CD14-positive monocyte (primary cell): Measurements from ENCODE around the gene INCENP. TPM values are rescaled to one million over a fixed set of nuclear protein-coding genes. Genes with fewer than 3 reads are reported as not detected.

Source experiments
- DNase-seq, 3 donors: peaks; one replicate each; pipeline ENCODE4 v3.0.0-alpha.2; 2011 to 2022
- H2AFZ ChIP-seq: 2 replicates; pipeline ENCODE4 v1.6.0; 2012; ENCODE audit warnings: mild to moderate bottlenecking, low read depth, low read length, inconsistent platforms; ENCODE audit not compliant: insufficient read depth, poor library complexity, severe bottlenecking
- H3K27ac ChIP-seq, 2 donors: 1 replicate in 1 of 2; 2 replicates in 1 of 2; pipeline ENCODE4 v1.5.1; 2012 to 2013; ENCODE audit warnings: low read length in 2 of 2, control low read depth in 1 of 2, inconsistent platforms in 1 of 2, low read depth in 1 of 2, mild to moderate bottlenecking in 1 of 2
- H3K27me3 ChIP-seq, 2 donors: one replicate each; pipeline versions ENCODE4 v1.6.0 to v1.6.1; 2011 to 2013; ENCODE audit warnings: low read length in 2 of 2; ENCODE audit not compliant: control insufficient read depth in 2 of 2, insufficient read depth in 2 of 2
- H3K36me3 ChIP-seq, 2 donors: replicated peaks in 1 of 2; 1 replicate in 1 of 2; 2 replicates in 1 of 2; pipeline versions ENCODE4 v1.5.1 to v1.6.1; 2012 to 2013; ENCODE audit warnings: low read length in 2 of 2, control low read depth in 1 of 2, inconsistent platforms in 1 of 2, mild to moderate bottlenecking in 1 of 2; ENCODE audit not compliant: insufficient read depth in 2 of 2, control insufficient read depth in 1 of 2
- H3K4me1 ChIP-seq, 2 donors: 1 replicate in 1 of 2; 2 replicates in 1 of 2; pipeline versions ENCODE4 v1.5.1 to v1.6.1; 2012 to 2013; ENCODE audit warnings: low read length in 2 of 2, control low read depth in 1 of 2, inconsistent platforms in 1 of 2, mild to moderate bottlenecking in 1 of 2, moderate library complexity in 1 of 2; ENCODE audit not compliant: insufficient read depth in 2 of 2, control insufficient read depth in 1 of 2
- H3K4me2 ChIP-seq: replicated peaks from 2 replicates; pipeline ENCODE3; 2012; ENCODE audit warnings: low read length, moderate library complexity, mild to moderate bottlenecking; ENCODE audit not compliant: poor library complexity, severe bottlenecking; ENCODE audit errors: extremely low read depth
- H3K4me3 ChIP-seq, 3 experiments: fragments of 200-600 bp in 1 of 3; sonication (generic) in 1 of 3; replicated peaks in 1 of 3; 1 replicate in 2 of 3; 2 replicates in 1 of 3; pipeline ENCODE4 v1.5.1; 2011 to 2013; ENCODE audit warnings: low read length in 3 of 3, mild to moderate bottlenecking in 3 of 3, control low read depth in 2 of 3, low read depth in 2 of 3, inconsistent platforms in 1 of 3, moderate library complexity in 1 of 3
- H3K79me2 ChIP-seq: 2 replicates; pipeline ENCODE4 v1.6.0; 2012; ENCODE audit warnings: mild to moderate bottlenecking, control low read depth, inconsistent platforms, low read length, moderate library complexity; ENCODE audit not compliant: insufficient read depth
- H3K9ac ChIP-seq: 2 replicates; pipeline ENCODE4 v1.6.0; 2017; ENCODE audit warnings: low read length, mild to moderate bottlenecking; ENCODE audit not compliant: insufficient read depth, poor library complexity, severe bottlenecking
- H3K9me3 ChIP-seq, 2 donors: replicated peaks in 1 of 2; 1 replicate in 1 of 2; 2 replicates in 1 of 2; pipeline versions ENCODE4 v1.5.1 to v1.6.1; 2012 to 2013; ENCODE audit warnings: low read length in 2 of 2, control low read depth in 1 of 2; ENCODE audit not compliant: control insufficient read depth in 1 of 2, insufficient read depth in 1 of 2
- H4K20me1 ChIP-seq: 2 replicates; pipeline ENCODE4 v1.6.0; 2012; ENCODE audit warnings: mild to moderate bottlenecking, low read length, control low read depth, moderate library complexity; ENCODE audit not compliant: insufficient read depth
- H3K27ac Mint-ChIP-seq, 7 donors: one replicate each; pipeline ENCODE4 v1.8.0; 2020; ENCODE audit warnings: mild to moderate bottlenecking in 7 of 7, mixed read lengths in 7 of 7, moderate library complexity in 6 of 7, inconsistent platforms in 2 of 7
- H3K27me3 Mint-ChIP-seq, 3 donors: one replicate each; pipeline ENCODE4 v1.8.0; 2021 to 2022; ENCODE audit warnings: low read depth in 3 of 3, mild to moderate bottlenecking in 3 of 3, mixed read lengths in 3 of 3, moderate library complexity in 3 of 3, inconsistent platforms in 1 of 3
- H3K36me3 Mint-ChIP-seq, 2 donors: one replicate each; pipeline ENCODE4 v1.8.0; 2020; ENCODE audit warnings: mixed read lengths in 2 of 2, inconsistent platforms in 1 of 2, mild to moderate bottlenecking in 1 of 2
- H3K4me1 Mint-ChIP-seq: one replicate; pipeline ENCODE4 v1.8.0; 2020; ENCODE audit warnings: mild to moderate bottlenecking, mixed read lengths
- H3K4me3 Mint-ChIP-seq, 2 donors: one replicate each; pipeline ENCODE4 v1.8.0; 2020; ENCODE audit warnings: mild to moderate bottlenecking in 2 of 2, mixed read lengths in 2 of 2, moderate library complexity in 1 of 2
- H3K9me3 Mint-ChIP-seq, 7 donors: one replicate each; pipeline ENCODE4 v1.8.0; 2020 to 2022; ENCODE audit warnings: mixed read lengths in 7 of 7, mild to moderate bottlenecking in 6 of 7, moderate library complexity in 6 of 7, inconsistent platforms in 2 of 7
- CTCF ChIP-seq: fragments of 200-600 bp; IDR thresholded peaks from one replicate; pipeline ENCODE4 v1.8.0; 2022; ENCODE audit warnings: antibody characterized with exemption, mild to moderate bottlenecking
- WGBS: methylation state at CpG from one replicate; pipeline ENCODE4 v1.1.5; 2013; ENCODE audit warnings: missing lambda C conversion rate; ENCODE audit not compliant: insufficient coverage; 5-methylcytosine and 5-hydroxymethylcytosine counted together
- intact Hi-C, 2 donors: fragments of 100-400 bp; cut with micrococcal nuclease; formaldehyde crosslinking; loops; one replicate each; pipeline versions ENCODE4 v1.15.0 to v1.15.1; 2023
- polyA plus RNA-seq, 3 donors: library from polyadenylated mRNA; depleted of rRNA in 1 of 3; unstranded in 2 of 3; stranded (reverse) in 1 of 3; fragments of 300-500 nt in 2 of 3; fragments of >200 nt in 1 of 3; fragmentation: Illumina TruSeq in 2 of 3; gene quantifications; 1 replicate in 2 of 3; 2 replicates in 1 of 3; pipeline ENCODE4 v1.2.3, GENCODE V29; 2012 to 2021

The INCENP gene
- polyA plus RNA-seq, 3 donors = 0.75 to 7.0 (median 1.0) TPM

- no peak overlapping the region for H2AFZ ChIP-seq
- H3K79me2 ChIP-seq = peaks cover 18% of the 10 kb centered on the region
- H3K4me3 Mint-ChIP-seq = no peak overlapping the region
- H3K4me3 ChIP-seq = no peak overlapping the region
- H3K27ac ChIP-seq = no peak overlapping the region
- H3K9me3 Mint-ChIP-seq = no peaks in the 10 kb centered on the region
- no peak for TF ChIP-seq CTCF
- WGBS = 100% methylated on average over 2 of the region's 4 CpGs
- H3K4me1 ChIP-seq = no peaks in the 10 kb centered on the region
- H3K36me3 Mint-ChIP-seq = peaks cover 76 to 100% of the 10 kb centered on the region in 2 donors
- no peaks in the 10 kb centered on the region for H3K4me1 Mint-ChIP-seq
- no peak for DNase-seq
- no peaks in the 10 kb centered on the region for H3K27me3 Mint-ChIP-seq
- no peaks in the 10 kb centered on the region for H3K27me3 ChIP-seq
- H3K9ac ChIP-seq = no peak overlapping the region
- intact Hi-C loops = no loop called here
- H3K36me3 ChIP-seq = peaks cover 93 to 100% of the 10 kb centered on the region in 2 donors
- H4K20me1 ChIP-seq = no peaks in the 10 kb centered on the region
- no peak overlapping the region for H3K4me2 ChIP-seq
- no peaks in the 10 kb centered on the region for H3K9me3 ChIP-seq
- peak overlapping the region in 3 of 7 donors; percentile 20 to 42 (median 26) for H3K27ac Mint-ChIP-seq
These were observed 18.2 kb downstream of the INCENP start for GRCh38 chr11:62142043-62142375.

- Histone ChIP-seq H3K9me3 (no peaks in the 10 kb centered on the region), H2AFZ (no peak overlapping the region), H3K27me3 (no peaks in the 10 kb centered on the region), H3K9ac (no peak overlapping the region), H3K4me1 (no peaks in the 10 kb centered on the region), H3K27ac (no peak overlapping the region), H3K4me3 (no peak overlapping the region), H3K36me3 (peaks cover 95 to 100% of the 10 kb centered on the region in 2 donors), H4K20me1 (no peaks in the 10 kb centered on the region), H3K4me2 (no peak overlapping the region), H3K79me2 (peaks cover 8% of the 10 kb centered on the region)
- Mint-ChIP-seq H3K9me3 (no peaks in the 10 kb centered on the region), H3K36me3 (peaks cover 83 to 100% of the 10 kb centered on the region in 2 donors), H3K4me1 (no peaks in the 10 kb centered on the region), H3K27me3 (no peaks in the 10 kb centered on the region), H3K4me3 (no peak overlapping the region), H3K27ac (peak overlapping the region in 3 of 7 donors; percentile 2 to 74 (median 6))
- no peak for TF ChIP-seq CTCF
- no peak for DNase-seq
- intact Hi-C loops = no loop called here
- WGBS = 89% methylated on average over 3 of the region's 3 CpGs
These were observed 19.1 kb downstream of the INCENP start for GRCh38 chr11:62142921-62143320.
